ENCODE data around the gene ERV3-1. TPM values are rescaled to one million over a fixed set of nuclear protein-coding genes. Genes with fewer than 3 reads are reported as not detected.
"Not testable (repeated sequence)": the region's sequence is repeated elsewhere in the genome, so short reads cannot be mapped to it uniquely, and the experiment has no call there.

Gene ERV3-1
- polyA plus RNA-seq, 2 donors, result 7.3 to 10.9 TPM

DNA sequence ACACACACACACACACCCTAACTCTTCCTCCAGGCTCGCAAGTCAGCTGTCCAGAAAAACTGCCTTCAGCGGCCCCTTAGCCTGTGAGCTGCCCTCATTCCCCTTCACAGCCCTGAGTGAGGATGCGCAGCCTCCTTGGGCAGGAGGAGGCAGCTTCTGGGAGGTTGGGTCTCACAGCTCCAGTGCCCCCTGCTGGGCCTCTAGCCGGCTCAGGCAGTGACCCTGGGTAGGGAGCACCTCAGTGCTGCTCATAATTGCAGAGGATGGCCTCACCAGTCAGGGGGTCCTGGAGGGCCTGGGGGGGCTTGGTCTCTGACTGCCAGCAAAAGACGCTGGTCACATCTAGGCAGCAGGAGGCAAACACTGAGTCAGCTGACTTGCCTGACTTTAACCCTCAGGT, 59.7 kb downstream of the ERV3-1 start:
- Histone ChIP-seq H3K27me3 (ENCODE audit: control insufficient read depth in 1 of 2, insufficient read depth in 2 of 2, low read length in 2 of 2) (no peaks in the 10 kb centered on the region), H3K9me3 (ENCODE audit: control insufficient read depth in 2 of 2, insufficient read depth in 1 of 2, low read depth in 1 of 2, low read length in 1 of 2) (no peaks in the 10 kb centered on the region), H3K4me3 (ENCODE audit: low read depth in 1 of 2, low read length in 2 of 2) (no peak overlapping the region), H3K4me1 (ENCODE audit: control insufficient read depth in 2 of 2, insufficient read depth in 2 of 2, low read length in 1 of 2) (peaks cover 7 to 11% of the 10 kb centered on the region in 2 donors), H3K27ac (ENCODE audit: low read depth in 2 of 2, low read length in 1 of 2) (no peak overlapping the region), H3K36me3 (ENCODE audit: control insufficient read depth in 2 of 2, insufficient read depth in 2 of 2, low read length in 1 of 2) (no peaks in the 10 kb centered on the region)
- WGBS, 2 donors, result 38 to 44% methylated on average over 5 of the region's 5 CpGs

- Histone ChIP-seq H3K9me3 (ENCODE audit: control insufficient read depth in 2 of 2, insufficient read depth in 1 of 2, low read depth in 1 of 2, low read length in 1 of 2) (no peaks in the 10 kb centered on the region), H3K4me1 (ENCODE audit: control insufficient read depth in 2 of 2, insufficient read depth in 2 of 2, low read length in 1 of 2) (peaks cover 7 to 11% of the 10 kb centered on the region in 2 donors), H3K27me3 (ENCODE audit: control insufficient read depth in 1 of 2, insufficient read depth in 2 of 2, low read length in 2 of 2) (no peaks in the 10 kb centered on the region), H3K27ac (ENCODE audit: low read depth in 2 of 2, low read length in 1 of 2) (peak overlapping the region; percentile 30 to 62), H3K36me3 (ENCODE audit: control insufficient read depth in 2 of 2, insufficient read depth in 2 of 2, low read length in 1 of 2) (no peaks in the 10 kb centered on the region), H3K4me3 (ENCODE audit: low read depth in 1 of 2, low read length in 2 of 2) (no peak overlapping the region)
- WGBS, 2 donors, result 33 to 40% methylated on average over 2 of the region's 2 CpGs
These were observed 60.8 kb downstream of the ERV3-1 start for GRCh38 chr7:64945503-64946175.

DNA sequence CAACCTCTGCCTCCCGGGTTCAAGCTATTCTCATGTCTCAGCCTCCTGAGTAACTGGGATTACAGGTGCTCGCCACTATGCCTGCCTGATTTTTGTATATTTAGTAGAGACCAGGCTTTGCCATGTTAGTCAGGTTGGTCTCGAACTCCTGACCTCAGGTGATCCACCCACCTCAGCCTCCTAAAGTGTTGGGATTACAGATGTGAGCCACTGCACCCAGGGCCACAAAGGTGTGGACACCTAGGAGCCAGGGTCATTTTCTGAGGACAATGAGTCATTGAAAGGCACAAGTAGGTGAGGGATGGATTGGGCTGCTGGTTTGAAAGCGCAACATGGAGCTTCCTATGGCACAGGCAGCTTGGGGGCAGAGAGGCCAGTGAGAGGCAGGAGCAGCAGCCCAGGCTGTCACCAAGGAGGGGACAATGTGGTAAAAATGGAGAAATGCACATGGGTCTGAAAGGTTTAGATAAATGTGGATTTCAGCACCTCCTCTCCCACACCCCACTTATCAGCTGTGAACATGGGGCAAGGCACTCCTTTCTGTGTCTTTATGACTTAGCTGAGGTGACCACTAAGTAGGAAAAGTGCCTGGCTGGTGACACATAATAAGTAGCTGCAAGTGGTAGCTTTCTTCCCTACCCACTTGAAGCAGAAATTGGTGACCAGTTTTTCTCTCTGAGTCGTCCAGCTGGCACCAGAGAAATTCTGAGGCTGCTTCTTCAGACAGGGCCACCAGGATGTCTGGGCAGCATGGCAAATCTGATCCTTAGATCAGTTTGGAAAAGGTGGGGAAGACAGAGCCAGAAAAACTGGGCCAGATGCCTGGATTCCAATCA, 61.6 kb downstream of the ERV3-1 start:
- not testable (repeated sequence) for H3K27me3 ChIP-seq (ENCODE audit: control insufficient read depth in 1 of 2, insufficient read depth in 2 of 2, low read length in 2 of 2)

More for the DNA sequence above, 61.6 kb downstream of the ERV3-1 start:
- H3K36me3 ChIP-seq (ENCODE audit: control insufficient read depth in 2 of 2, insufficient read depth in 2 of 2, low read length in 1 of 2); H3K9me3 ChIP-seq (ENCODE audit: control insufficient read depth in 2 of 2, insufficient read depth in 1 of 2, low read depth in 1 of 2, low read length in 1 of 2); H3K4me3 ChIP-seq (ENCODE audit: low read depth in 1 of 2, low read length in 2 of 2): not testable (repeated sequence)
- WGBS, 2 donors, result 80% methylated on average over 5 of the region's 5 CpGs
- peak overlapping the region; percentile 30 to 56 for H3K27ac ChIP-seq (ENCODE audit: low read depth in 2 of 2, low read length in 1 of 2)
- peaks cover 7 to 11% of the 10 kb centered on the region in 2 donors for H3K4me1 ChIP-seq (ENCODE audit: control insufficient read depth in 2 of 2, insufficient read depth in 2 of 2, low read length in 1 of 2)

Other genes with a start within 250 kb of the ERV3-1 start
- gene ZNF138, start 212.3 kb downstream of the ERV3-1 start, polyA plus RNA-seq, result 1 to 10 TPM; 3.2 to 6.9 TPM
- 10 to 100 TPM in 1 of 2 donors, 1 to 10 TPM in 1; 5.8 to 24.5 TPM for gene ZNF273, start 103.4 kb downstream of the ERV3-1 start, polyA plus RNA-seq
- 10 to 100 TPM in 1 of 2 donors, 1 to 10 TPM in 1; 4.6 to 13.9 TPM for gene ZNF117, start 15.7 kb downstream of the ERV3-1 start, polyA plus RNA-seq

Data from esophagus (tissue), 2 donors.